Transverse colon (tissue), 3 donors: ENCODE data around the gene ROBO1.

Experiments
- EP300 ChIP-seq: sonication (generic); formaldehyde crosslinking; IDR thresholded peaks from one replicate; pipeline ENCODE4 v1.6.1; 2017; ENCODE audit warnings: antibody characterized with exemption, low read depth
- POLR2A ChIP-seq: fragments of 450-650 bp; IDR thresholded peaks from one replicate; pipeline ENCODE4 v1.6.1; 2016; ENCODE audit warnings: antibody characterized with exemption, mild to moderate bottlenecking, moderate library complexity
- TF ChIP-seq, protein P1 (sequence below), 5 experiments: fragments of 200-600 bp in 3 of 5; fragments of 450-650 bp in 2 of 5; sonication (generic) in 3 of 5; IDR thresholded peaks; 1 replicate in 2 of 5; 2 replicates in 3 of 5; pipeline ENCODE4 v1.5.1; 2016 to 2017; ENCODE audit warnings: antibody characterized with exemption in 5 of 5, inconsistent platforms in 3 of 5, mild to moderate bottlenecking in 2 of 5, moderate library complexity in 1 of 5

GRCh38 chr3:78823859-78824258, 943.9 kb downstream of the ROBO1 start:
- TF ChIP-seq, protein P1, sequence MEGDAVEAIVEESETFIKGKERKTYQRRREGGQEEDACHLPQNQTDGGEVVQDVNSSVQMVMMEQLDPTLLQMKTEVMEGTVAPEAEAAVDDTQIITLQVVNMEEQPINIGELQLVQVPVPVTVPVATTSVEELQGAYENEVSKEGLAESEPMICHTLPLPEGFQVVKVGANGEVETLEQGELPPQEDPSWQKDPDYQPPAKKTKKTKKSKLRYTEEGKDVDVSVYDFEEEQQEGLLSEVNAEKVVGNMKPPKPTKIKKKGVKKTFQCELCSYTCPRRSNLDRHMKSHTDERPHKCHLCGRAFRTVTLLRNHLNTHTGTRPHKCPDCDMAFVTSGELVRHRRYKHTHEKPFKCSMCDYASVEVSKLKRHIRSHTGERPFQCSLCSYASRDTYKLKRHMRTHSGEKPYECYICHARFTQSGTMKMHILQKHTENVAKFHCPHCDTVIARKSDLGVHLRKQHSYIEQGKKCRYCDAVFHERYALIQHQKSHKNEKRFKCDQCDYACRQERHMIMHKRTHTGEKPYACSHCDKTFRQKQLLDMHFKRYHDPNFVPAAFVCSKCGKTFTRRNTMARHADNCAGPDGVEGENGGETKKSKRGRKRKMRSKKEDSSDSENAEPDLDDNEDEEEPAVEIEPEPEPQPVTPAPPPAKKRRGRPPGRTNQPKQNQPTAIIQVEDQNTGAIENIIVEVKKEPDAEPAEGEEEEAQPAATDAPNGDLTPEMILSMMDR (IDR thresholded peaks at IDR 0.05) = no peak
- TF ChIP-seq POLR2A = no peak
- no peak for TF ChIP-seq EP300
